Esophagus muscularis mucosa (tissue), 4 donors: ENCODE data around the gene STK4. TPM values are rescaled to one million over a fixed set of nuclear protein-coding genes. Genes with fewer than 3 reads are reported as not detected.

Experiments used
- DNase-seq: peaks from one replicate; pipeline ENCODE4 v3.0.0-alpha.2; 2017; ENCODE audit errors: extremely low spot score
- H3K27ac ChIP-seq, 4 donors: fragments of 200-600 bp; sonication (generic); replicated peaks in 1 of 4; 1 replicate in 3 of 4; 2 replicates in 1 of 4; pipeline ENCODE4 v1.5.1; 2016 to 2019; ENCODE audit warnings: mild to moderate bottlenecking in 1 of 4
- H3K27me3 ChIP-seq, 4 donors: fragments of 200-600 bp; sonication (generic); one replicate each; pipeline versions ENCODE4 v1.5.1 to v1.6.0; 2016 to 2019
- H3K36me3 ChIP-seq, 4 donors: fragments of 200-600 bp; sonication (generic); one replicate each; pipeline ENCODE4 v1.5.1; 2016 to 2019
- H3K4me1 ChIP-seq, 4 donors: fragments of 200-600 bp; sonication (generic); one replicate each; pipeline ENCODE4 v1.5.1; 2016 to 2019
- H3K4me3 ChIP-seq, 4 donors: fragments of 200-600 bp; sonication (generic); 1 replicate in 2 of 4; 2 replicates in 2 of 4; pipeline ENCODE4 v1.5.1; 2016 to 2019; ENCODE audit warnings: mild to moderate bottlenecking in 4 of 4, moderate library complexity in 1 of 4
- H3K9me3 ChIP-seq, 4 donors: fragments of 200-600 bp; sonication (generic); 1 replicate in 3 of 4; 2 replicates in 1 of 4; pipeline ENCODE4 v1.5.1; 2016 to 2019
- EP300 ChIP-seq: sonication (generic); formaldehyde crosslinking; IDR thresholded peaks from one replicate; pipeline ENCODE4 v1.6.1; 2017; ENCODE audit warnings: antibody characterized with exemption
- POLR2A ChIP-seq: fragments of 450-650 bp; IDR thresholded peaks from one replicate; pipeline ENCODE4 v1.6.1; 2017; ENCODE audit warnings: antibody characterized with exemption, moderate library complexity, mild to moderate bottlenecking, low read depth
- POLR2AphosphoS5 ChIP-seq, 2 donors: sonication (generic); formaldehyde crosslinking; IDR thresholded peaks; one replicate each; pipeline ENCODE4 v1.6.1; 2017; ENCODE audit warnings: antibody characterized with exemption in 2 of 2
- WGBS: methylation state at CpG from one replicate; pipeline ENCODE4 v1.1.5; 2018; 5-methylcytosine and 5-hydroxymethylcytosine counted together
- intact Hi-C: fragments of 100-400 bp; cut with DNase I; formaldehyde crosslinking; loops from one replicate; pipeline ENCODE4 v1.15.1; 2023
- total RNA-seq, 4 donors: library from RNA; depleted of rRNA; stranded (reverse); fragments of >200 nt; gene quantifications; one replicate each; pipeline versions ENCODE4 v1.1.0 to v1.2.1, GENCODE V29; 2016
- TF ChIP-seq, protein P1 (sequence below), 3 experiments: fragments of 200-600 bp in 2 of 3; fragments of 450-650 bp in 1 of 3; sonication (generic) in 2 of 3; IDR thresholded peaks; one replicate each; pipeline ENCODE4 v1.5.1; 2017 to 2019; ENCODE audit warnings: antibody characterized with exemption in 3 of 3, mild to moderate bottlenecking in 2 of 3, moderate library complexity in 1 of 3

The STK4 gene
- total RNA-seq, 4 donors from 2014 or later = 26.0 to 31.6 (median 27.7) TPM

DNA sequence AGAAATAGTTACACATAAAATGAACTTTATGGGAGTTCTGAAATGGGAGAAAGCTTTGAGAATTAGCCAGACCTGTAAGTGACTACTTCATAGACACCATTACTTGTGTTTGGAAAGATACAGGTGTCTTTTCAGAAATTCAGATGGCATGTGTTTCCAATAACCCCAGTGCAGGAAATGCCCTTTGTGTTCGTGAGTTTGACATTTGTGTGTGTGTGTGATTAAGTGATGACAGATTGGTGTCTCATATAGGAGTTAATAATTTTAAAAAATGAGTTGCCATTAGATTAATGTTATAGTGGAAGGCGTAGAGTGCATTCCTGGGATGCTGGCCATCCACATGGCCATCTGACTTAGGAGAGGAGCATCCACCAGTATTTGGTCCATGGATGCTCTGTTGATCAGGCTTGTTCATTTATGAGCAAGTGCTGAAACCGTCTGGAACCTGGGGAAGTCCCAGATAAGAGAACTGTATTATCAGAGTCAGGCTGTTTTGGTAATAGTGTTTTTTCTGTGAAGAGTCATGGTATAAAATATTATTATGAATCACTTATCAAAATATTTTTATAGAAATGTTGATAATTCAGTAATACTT is 3.1 kb downstream of the STK4 start:
- peaks cover 12 to 24% (median 17%) of the 10 kb centered on the region in 4 donors for H3K36me3 ChIP-seq
- H3K4me3 ChIP-seq = no peak overlapping the region
- no peak for TF ChIP-seq POLR2AphosphoS5 (IDR thresholded peaks at IDR 0.05)
- intact Hi-C loops = loop anchor here (5.0 to 10.0 kb wide), 2 partner anchors 82 to 225 kb away; partner anchors contain the start of genes KCNK15 and YWHAB
- H3K27me3 ChIP-seq = no peaks in the 10 kb centered on the region
- H3K4me1 ChIP-seq = peaks cover 14 to 58% (median 54%) of the 10 kb centered on the region in 4 donors
- 38% methylated on average over 3 of the region's 3 CpGs for WGBS
- DNase-seq = no peak
- no peaks in the 10 kb centered on the region for H3K9me3 ChIP-seq
- peak overlapping the region in 1 of 4 donors; percentile 46 for H3K27ac ChIP-seq

DNA sequence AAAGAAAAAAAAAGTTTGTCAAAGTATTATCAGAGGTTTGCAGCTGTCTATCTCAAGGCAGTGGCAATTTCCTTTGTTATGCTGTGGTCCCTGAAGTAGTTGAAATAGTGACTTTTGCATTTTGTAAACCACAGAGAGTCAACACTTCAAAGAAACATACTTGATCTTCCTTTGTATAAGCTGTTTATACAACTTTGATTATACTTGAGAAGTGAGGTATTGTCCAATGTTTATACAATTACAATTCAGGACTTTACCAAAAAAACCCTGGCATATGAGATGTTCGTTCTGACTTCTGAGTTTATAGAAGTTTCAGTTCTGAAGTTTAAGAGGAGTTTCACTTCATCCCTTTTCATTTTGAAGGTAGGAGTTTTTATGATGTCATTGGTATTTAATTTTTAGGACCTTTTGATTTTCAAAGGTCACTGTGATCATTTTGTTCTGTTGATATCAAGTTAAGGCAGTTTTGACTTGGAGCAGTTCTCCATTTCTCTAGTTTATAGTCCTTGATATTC is 4.0 kb downstream of the STK4 start:
- no peak for DNase-seq
- Histone ChIP-seq H3K9me3 (no peaks in the 10 kb centered on the region), H3K27me3 (no peaks in the 10 kb centered on the region), H3K36me3 (peaks cover 15 to 33% (median 26%) of the 10 kb centered on the region in 4 donors), H3K27ac (peak overlapping the region in 2 of 4 donors; percentile 32 to 46), H3K4me1 (peaks cover 14 to 56% (median 53%) of the 10 kb centered on the region in 4 donors), H3K4me3 (no peak overlapping the region)
- WGBS = 38% methylated on average over 1 of the region's 1 CpG
- intact Hi-C loops = no loop called here
- no peak for TF ChIP-seq EP300
- TF ChIP-seq, protein P1, sequence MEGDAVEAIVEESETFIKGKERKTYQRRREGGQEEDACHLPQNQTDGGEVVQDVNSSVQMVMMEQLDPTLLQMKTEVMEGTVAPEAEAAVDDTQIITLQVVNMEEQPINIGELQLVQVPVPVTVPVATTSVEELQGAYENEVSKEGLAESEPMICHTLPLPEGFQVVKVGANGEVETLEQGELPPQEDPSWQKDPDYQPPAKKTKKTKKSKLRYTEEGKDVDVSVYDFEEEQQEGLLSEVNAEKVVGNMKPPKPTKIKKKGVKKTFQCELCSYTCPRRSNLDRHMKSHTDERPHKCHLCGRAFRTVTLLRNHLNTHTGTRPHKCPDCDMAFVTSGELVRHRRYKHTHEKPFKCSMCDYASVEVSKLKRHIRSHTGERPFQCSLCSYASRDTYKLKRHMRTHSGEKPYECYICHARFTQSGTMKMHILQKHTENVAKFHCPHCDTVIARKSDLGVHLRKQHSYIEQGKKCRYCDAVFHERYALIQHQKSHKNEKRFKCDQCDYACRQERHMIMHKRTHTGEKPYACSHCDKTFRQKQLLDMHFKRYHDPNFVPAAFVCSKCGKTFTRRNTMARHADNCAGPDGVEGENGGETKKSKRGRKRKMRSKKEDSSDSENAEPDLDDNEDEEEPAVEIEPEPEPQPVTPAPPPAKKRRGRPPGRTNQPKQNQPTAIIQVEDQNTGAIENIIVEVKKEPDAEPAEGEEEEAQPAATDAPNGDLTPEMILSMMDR (IDR thresholded peaks at IDR 0.05) = no peak
- no peak for TF ChIP-seq POLR2A
- TF ChIP-seq POLR2AphosphoS5 (IDR thresholded peaks at IDR 0.05) = no peak

DNA sequence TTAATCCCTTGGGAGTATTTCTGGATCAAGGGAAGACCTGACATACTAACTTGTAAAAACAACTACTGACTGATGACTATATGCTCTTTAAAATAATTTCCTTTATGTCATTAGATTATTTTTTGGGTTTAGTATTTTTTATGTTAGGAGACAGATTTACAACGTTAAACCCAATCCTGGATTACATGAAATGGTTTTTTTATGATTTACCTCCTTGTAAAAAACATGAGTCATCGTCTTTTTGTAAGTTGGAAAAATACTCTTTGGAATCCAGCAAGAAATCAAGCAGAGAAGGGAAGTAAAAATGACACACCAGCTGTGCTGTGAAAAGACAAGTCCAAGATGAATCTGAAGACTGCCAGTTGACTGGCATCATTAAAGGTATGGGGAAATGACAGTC is 6.7 kb downstream of the STK4 start:
- TF ChIP-seq, protein P1 (IDR thresholded peaks at IDR 0.05) = no peak
- TF ChIP-seq EP300 (no peak), POLR2A (no peak), POLR2AphosphoS5 (IDR thresholded peaks at IDR 0.05) (no peak)
- intact Hi-C loops = no loop called here
- peaks cover 15 to 51% (median 34%) of the 10 kb centered on the region in 4 donors for H3K36me3 ChIP-seq
- H3K27me3 ChIP-seq = no peaks in the 10 kb centered on the region
- no peak for DNase-seq
- H3K4me3 ChIP-seq = no peak overlapping the region
- H3K27ac ChIP-seq = no peak overlapping the region
- 75% methylated on average over 2 of the region's 2 CpGs for WGBS
- no peaks in the 10 kb centered on the region for H3K9me3 ChIP-seq
- H3K4me1 ChIP-seq = peaks cover under 1 to 33% (median 33%) of the 10 kb centered on the region in 4 donors

DNA sequence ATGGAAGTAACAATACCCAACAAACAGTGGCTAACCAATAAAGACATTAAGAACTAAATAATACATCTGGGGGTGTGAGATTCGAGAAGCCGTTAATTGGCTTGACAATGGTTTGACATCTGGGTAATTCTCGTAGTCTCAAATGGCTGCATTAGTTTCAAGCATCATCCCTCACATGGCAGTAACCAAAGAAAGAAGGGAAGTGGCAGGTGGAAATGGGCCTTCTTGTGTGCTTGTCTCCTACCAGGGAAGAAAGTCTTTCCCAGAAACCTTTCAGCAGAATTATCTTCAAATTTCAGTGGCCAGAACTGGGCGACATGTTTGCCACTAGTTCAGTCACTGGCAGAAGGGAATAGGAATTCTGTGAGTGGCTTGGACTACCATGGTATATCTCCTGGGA is 10.4 kb downstream of the STK4 start:
- WGBS = 81% methylated on average over 4 of the region's 4 CpGs
- Histone ChIP-seq H3K4me1 (peaks cover 0 to 9% (median 2%) of the 10 kb centered on the region in 4 donors), H3K36me3 (peaks cover 21 to 86% (median 52%) of the 10 kb centered on the region in 4 donors), H3K4me3 (no peak overlapping the region), H3K27ac (no peak overlapping the region), H3K27me3 (no peaks in the 10 kb centered on the region), H3K9me3 (no peaks in the 10 kb centered on the region)
- TF ChIP-seq POLR2AphosphoS5 (IDR thresholded peaks at IDR 0.05) = no peak
- intact Hi-C loops = no loop called here
- no peak for DNase-seq

DNA sequence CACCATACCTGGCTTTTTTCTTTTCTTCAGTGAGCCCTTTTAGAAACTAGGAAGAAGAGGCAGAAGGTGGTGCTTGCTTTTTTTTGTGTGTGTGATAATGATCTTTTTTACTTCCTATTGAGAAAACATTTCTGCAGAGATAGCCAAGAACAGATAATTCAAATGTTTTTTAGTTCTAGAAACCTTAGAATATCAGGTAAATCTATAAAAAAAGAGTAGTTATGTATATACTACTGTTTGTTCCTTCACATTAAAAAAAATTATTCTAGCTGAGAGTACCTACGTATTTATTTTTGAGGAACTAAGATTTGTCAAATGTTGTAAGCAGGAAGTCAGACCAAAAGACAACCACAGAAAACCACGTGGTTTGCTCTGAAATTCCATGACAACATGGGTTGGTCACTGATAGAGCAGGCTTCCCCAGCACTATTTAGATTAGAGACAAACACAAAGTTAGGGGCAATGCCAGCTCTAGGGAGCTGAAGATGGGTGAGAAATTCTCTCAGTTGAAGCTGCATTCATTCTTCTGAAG is 12.8 kb downstream of the STK4 start:
- 50% methylated on average over 2 of the region's 2 CpGs for WGBS
- TF ChIP-seq POLR2A (no peak), POLR2AphosphoS5 (IDR thresholded peaks at IDR 0.05) (no peak), EP300 (no peak)
- TF ChIP-seq, protein P1 (IDR thresholded peaks at IDR 0.05) = no peak
- H3K27me3 ChIP-seq = no peaks in the 10 kb centered on the region
- DNase-seq = no peak
- intact Hi-C loops = no loop called here
- H3K27ac ChIP-seq = peak overlapping the region; percentile 28 to 49 (median 45)
- no peaks in the 10 kb centered on the region for H3K9me3 ChIP-seq
- peaks cover 11 to 84% (median 50%) of the 10 kb centered on the region in 4 donors for H3K36me3 ChIP-seq
- H3K4me1 ChIP-seq = peaks cover 0 to 9% (median 2%) of the 10 kb centered on the region in 4 donors
- no peak overlapping the region for H3K4me3 ChIP-seq
